Activated CD8-positive, alpha-beta memory T cell treated with anti-CD3 and anti-CD28 coated beads, Interleukin-2, amount 50 U/mL, for 24 hours (primary cell): ENCODE measurements around the gene EHMT1.

Experiments
- DNase-seq: peaks from one replicate; pipeline ENCODE4 v3.0.0-alpha.2; 2020; ENCODE audit errors: extremely low read depth

The EHMT1 gene

DNA sequence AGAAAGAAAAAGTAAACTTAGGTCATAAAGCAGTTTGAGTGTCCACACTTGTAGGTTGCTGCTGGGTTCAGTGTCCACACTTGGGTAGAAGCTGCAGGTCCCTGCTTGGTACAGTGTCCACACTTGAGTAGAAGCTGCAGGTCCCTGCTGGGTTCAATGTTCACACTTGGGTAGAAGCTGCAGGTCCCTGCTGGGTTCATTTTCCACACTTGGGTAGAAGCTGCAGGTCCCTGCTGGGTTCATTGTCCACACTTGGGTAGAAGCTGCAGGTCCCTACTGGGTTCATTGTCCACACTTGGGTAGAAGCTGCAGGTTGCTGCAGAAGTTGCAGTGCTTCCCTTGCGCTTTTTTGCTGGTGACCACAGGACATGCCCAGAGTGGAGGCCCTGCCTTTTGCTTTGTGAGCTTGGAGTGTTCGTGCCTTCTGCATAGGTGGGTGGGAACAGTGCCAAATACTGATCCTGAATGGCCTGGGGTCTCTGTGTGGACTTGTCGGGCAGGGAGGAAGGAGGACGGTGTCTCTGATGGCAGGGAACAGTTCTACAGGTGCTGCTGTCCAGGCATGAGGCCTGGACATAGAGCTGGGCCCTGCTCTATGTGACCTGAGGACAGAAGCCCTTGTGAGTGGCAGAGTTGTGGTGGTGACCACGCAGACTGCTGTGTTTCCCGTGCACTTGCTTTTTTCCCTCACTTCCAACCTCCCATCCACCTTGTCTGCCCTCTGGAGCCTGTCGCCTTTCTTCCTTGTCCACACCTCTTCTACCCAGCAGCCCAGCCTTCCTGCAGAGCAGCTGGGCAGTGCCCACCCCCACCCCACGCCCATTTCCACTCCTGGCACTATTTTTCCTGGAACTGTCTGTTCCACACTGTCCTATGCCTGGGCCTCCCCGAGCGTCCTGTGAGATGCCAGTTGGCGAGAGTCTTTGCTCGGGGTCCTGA, 120.8 kb downstream of the EHMT1 start:
- DNase-seq = no peak

DNA sequence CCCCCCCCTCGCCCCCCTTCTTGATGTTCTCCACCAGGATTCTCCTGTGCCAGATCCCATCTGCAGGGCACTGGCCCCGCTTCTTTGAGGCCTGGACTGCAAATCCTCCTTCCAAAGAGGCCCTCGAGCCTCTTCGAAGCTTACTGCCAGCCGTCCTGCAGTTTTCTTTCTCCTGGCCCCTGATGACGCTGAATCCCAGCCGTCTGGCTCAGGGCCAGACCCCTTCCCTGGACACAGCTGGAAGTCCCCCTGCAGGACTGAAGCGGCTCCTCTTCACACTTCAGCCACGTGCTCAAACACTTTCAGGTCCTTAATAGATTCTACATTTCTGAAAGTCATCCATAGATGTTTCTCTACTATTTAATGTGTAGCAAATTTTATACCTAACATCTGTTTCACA, 121.5 kb downstream of the EHMT1 start:
- no peak for DNase-seq

DNA sequence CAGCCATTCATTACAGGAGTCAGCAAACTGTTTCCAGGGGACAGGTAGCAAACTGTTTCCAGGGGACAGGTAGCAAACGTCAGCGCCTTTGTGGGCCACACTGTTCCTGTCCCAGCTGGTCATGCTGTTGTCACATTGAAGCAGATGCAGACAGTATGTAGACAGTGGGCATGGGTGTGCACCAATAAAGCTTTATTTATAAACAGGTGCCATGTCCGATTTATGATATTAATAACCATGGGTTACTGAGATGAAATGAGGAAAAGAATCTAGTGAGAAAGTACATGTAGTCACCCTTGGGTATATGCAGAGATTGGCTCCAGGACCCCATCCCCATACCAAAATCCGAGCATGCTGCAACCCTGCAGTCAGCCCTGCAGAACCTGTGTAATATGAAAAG, 122.5 kb downstream of the EHMT1 start:
- no peak for DNase-seq

- DNase-seq = no peak
Observed at GRCh38 chr9:137742698-137743097, 123.9 kb downstream of the EHMT1 start.

DNA sequence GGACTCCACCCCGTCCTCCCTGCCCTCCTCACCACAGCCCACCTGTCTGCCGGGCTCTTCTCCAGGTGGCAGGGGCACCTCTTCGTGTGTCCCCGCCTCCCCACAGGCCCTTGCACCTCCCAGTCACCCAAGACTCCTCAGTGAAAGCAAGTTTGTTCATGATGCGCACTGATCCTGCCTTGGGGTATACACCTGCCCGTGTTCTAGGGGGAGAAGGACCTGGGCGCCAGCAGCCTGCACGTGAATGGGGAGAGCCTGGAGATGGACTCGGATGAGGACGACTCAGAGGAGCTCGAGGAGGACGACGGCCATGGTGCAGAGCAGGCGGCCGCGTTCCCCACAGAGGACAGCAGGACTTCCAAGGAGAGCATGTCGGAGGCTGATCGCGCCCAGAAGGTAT, 124.9 kb downstream of the EHMT1 start:
- DNase-seq = no peak

DNA sequence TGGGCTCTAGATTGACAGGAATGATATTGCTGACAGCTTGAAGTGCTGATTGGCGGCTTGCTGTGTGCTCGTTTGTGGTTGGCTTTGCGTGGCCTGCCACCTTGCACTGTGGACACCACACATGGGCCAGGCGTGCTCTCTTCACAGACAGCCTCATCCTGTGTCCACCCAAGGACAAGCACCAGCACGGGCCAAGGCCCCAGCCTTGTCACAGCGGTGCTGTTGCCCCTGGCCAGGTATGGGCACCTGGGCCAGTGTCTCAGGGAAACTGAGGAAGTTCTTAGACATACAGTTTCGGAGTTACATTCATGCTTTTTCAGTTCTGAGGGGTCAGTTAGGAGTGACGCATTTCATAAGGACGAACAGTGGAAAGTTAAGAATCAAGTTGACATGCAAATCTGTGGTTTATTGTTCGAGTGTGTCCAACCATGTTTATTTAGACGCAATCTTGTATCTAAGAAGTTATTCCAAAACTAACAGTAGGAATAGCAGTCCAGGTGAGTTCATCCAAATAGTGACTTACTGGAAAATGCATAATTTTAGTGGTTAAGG, 125.9 kb downstream of the EHMT1 start:
- no peak for DNase-seq

- no peak for DNase-seq
Observed at GRCh38 chr9:137745541-137745991, 126.8 kb downstream of the EHMT1 start.

DNA sequence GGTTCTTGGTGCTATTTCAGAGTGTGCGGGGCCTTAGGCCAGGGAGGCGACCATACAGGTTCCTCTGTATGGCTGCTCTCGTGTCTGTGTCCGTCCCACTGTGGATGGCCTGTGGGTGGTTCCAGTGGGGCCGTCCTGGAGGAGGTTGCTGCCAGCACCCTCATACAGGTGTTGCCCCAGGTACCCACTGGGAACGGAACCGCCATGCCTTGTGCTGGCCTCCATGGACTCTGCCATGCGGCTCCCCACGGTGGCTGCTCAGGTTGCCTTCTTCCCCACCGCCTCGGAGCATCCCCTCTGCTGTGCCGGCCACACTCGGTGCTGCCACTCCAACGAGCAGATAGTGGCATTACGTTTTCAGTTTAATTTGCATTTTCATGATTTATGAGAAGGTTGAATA, 129.5 kb downstream of the EHMT1 start:
- DNase-seq = no peak

- DNase-seq = no peak
Observed at GRCh38 chr9:137748741-137749140, 129.9 kb downstream of the EHMT1 start.

DNA sequence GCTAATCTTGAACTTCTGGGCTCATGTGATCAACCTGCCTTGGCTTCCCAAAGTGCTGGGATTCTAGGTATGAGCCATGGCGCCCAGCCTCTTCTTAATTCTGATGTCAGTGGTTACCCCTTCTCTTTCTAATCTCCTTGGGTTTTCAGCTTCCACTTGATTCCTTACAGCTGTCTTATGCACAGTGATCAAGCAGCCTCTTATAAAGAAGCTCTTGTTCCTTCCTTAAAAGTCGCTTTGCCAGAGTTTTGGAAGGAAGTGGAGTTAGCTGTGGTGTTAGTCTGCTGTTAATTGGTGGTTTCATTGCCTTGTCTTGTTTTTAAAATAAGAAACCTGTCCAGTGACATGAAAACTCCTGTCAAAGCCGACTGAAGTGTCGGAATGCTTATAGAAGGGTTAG, 130.7 kb downstream of the EHMT1 start:
- no peak for DNase-seq

DNA sequence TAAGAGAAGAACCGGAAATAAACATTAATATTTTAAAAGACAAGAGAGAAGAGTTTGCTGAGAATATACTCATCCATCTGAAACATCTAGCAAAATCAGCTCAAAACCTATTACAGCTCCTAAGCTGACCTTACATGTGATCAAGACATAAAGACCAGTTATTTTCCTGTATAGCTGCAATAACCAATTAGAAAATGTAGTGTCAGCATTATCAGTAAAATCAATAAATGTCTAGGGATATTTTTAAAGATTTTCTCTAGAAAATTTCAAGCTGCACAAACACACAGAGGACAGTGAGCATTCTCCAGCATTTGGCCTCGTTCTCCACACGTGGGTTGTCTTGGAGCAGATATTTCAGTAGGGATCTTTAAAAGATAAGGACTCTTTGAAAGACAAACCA, 131.2 kb downstream of the EHMT1 start:
- no peak for DNase-seq

DNA sequence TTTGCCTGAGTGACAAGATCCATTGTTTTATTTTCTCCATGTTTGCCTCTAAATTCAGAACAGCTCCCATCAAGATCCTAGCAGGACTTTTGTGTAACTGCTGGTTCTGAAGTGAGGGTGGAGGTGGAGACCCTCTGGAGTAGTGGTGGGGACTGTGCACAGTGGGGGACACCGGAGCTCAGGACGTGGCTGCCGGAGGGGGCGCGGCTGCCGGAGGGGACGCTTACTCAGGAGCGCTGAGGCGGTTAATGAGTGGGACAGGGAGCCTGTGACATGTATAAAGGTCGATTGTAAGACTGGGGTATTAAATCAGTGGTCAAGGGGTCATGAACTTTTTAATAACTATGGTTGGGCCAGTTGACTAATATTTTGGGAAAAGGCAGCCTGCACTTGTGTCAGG, 131.8 kb downstream of the EHMT1 start:
- DNase-seq = no peak

DNA sequence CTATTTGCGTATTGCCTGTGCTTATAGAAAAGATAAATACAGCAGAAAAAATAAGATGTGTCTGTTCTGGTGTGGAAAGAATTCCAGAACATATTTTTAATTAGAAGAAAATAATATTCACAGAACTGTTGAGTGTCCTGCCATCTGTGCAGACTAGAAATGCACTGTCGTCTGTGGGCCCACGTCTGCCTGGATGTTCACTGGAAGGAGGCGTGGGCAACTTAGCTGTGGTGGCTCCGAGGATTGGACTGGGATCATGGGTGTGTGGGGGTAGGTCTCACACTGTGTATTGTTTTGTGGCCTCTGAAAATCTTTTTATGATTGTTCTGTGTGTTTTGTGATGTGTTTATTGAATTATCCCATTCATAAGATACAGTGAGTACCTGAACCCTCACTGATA, 132.8 kb downstream of the EHMT1 start:
- no peak for DNase-seq

GRCh38 chr9:137752426-137752825, 133.6 kb downstream of the EHMT1 start:
- DNase-seq = no peak

- DNase-seq = no peak
Observed at GRCh38 chr9:137753192-137753765, 134.5 kb downstream of the EHMT1 start.

DNA sequence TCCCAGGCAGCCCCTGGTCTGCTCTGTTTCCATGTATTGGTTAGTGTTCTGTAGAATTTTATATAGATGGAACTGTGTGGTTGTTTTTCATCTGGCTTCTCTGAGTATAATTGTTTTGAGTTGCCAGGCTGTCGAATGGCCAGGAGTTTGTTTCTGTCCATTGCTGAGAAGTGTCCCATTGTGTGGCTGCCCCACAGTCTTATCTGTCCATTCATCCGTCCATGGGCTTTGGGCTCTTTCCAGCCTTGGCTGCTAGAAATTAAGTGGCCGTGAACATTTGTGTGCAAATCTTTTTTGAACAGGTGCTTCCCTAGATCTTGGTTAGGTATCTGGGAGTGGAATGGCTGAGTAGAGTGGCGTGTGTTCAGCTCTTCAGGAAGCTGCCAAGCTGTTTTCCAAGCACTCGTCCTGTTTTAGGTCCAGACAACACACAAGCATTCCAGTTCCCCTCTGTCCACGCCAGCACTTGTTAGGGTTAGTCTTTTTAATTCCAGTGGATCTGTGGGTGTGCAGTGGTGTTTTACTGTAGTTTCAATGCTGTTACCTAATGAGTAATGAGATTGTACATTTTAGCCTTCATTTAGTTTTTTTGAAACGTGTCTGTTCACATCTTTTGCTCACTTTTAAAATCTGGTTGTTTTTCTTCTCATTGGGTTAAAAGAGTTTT, 136.6 kb downstream of the EHMT1 start:
- no peak for DNase-seq

DNA sequence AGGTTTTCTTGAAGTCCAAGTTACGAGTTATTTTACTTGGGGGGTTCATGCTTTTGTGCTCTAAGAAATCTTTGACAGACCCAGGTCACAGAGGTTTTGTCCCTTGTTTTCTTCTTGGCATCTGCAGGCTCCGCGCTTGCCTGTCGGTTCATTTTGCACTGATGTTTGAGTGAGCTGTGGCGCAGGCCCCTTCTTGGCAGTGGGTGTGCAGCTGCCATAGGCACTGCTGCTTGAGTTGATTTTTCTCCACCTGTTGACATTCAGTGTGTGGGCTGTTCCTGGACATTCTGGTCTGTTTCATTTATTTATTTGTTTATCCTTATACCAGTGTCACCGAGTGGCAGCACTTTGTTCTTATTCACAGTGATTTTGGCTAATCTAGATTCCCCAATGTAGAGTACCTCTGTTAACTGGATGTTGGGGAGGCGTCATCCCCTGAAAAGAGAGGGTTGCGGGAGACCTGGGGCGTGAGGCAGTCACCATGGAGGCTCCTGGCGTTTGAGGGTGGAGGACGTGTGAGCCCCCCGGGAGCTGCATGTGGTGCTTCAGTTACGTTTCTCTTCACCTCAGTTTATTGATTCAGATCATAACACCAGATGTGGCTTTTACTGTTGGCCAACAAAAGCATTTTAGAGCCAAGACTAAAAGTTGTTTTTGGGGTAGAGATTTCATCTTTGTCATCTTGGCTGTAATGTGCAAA, 137.4 kb downstream of the EHMT1 start:
- DNase-seq = no peak

DNA sequence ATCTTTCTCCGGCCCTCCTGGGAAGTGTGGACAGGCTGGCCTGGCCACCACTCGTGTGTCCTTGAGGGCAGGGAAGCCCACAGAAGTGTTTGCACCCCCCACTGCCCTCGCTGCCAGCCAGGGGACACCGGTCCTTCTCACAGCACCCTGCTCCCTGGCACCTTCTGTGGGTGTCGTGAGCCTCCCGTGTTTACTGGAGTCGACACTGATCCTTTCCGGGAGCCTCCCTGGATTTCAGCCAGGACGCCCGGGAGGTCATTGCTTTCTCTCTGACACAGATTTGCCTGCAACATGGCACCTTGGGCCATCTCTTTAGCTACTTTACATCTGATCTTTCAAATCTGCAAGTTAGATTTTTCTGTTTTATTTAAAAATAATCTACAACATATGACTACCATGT, 138.3 kb downstream of the EHMT1 start:
- no peak for DNase-seq

DNA sequence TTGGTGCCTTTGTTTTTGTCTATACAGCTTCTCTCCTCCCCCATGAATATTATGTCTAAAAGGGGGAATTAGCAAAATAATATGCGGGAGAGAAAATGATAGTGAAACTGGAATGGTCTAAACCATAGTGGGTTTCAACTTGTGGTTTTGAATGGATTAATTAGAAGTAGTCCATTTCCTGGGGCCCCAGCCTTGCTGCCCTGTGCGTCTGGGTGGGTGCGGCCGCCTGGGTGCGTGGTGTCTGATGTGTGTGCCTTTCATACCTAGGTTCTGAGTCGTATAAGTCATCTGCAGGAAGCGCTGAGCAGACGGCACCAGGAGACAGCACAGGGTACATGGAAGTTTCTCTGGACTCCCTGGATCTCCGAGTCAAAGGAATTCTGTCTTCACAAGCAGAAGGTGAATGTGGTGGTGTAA, 138.8 kb downstream of the EHMT1 start:
- no peak for DNase-seq

DNA sequence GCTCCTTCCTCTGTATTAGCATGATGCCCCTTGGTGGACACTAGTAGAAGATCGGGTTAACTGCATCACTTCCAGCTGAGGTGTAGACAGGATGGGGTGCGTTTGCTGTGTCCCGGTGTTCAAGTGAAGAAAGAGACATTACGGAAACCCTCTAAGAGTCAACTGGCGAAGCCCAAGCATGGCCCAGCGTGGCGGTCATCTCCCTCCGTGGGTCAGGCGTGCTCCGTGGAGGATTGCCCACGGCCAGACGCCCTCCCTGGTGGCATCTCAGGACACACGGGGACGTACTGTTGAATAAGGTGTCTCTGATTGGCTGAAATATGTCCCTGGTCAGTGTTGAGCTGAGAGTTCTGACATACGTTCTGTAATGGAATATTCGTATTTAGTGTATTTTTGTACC, 139.3 kb downstream of the EHMT1 start:
- DNase-seq = no peak

GRCh38 chr9:137759117-137759516, 140.3 kb downstream of the EHMT1 start:
- no peak for DNase-seq
